Endothelial cell of umbilical vein (primary cell): ENCODE data around the gene KCNJ12. TPM values are rescaled to one million over a fixed set of nuclear protein-coding genes. Genes with fewer than 3 reads are reported as not detected.

Experiments used
- BruUV-seq: library from RNA; stranded (reverse); fragments of 400-500 nt; replicated peaks from 2 replicates; lab custom pipeline; 2021; lab: Mats Ljungman, UMichigan
- CTCF ChIA-PET: fragments of 300-600, 350-600 bp; sonication (Branson Sonifier 250); formaldehyde crosslinking; loops from one replicate; lab custom pipeline; 2021; ENCODE audit warnings: antibody characterized with exemption, inconsistent platforms; lab: Charles Lee
- POLR2A ChIA-PET: fragments of 300-600, 350-600 bp; sonication (Branson Sonifier 250); formaldehyde crosslinking; loops from one replicate; lab custom pipeline; 2021; ENCODE audit warnings: antibody characterized with exemption, inconsistent platforms; lab: Charles Lee
- DNase-seq: peaks from one replicate; pipeline ENCODE4 v3.0.0-alpha.2; 2011; ENCODE audit warnings: low read depth, low spot score
- FAIRE-seq: peaks from 2 replicates; lab custom pipeline; 2011; peaks lifted over from hg19 to GRCh38; lab: Jason Lieb, UNC
- H2AFZ ChIP-seq: 2 replicates; pipeline ENCODE4 v1.6.0; 2012; ENCODE audit warnings: low read depth, low read length, control low read depth, inconsistent platforms
- H3K27ac ChIP-seq: 2 replicates; pipeline ENCODE4 v1.5.1; 2011; ENCODE audit warnings: low read depth, mild to moderate bottlenecking, control low read depth, low read length, moderate library complexity; ENCODE audit not compliant: insufficient read depth
- H3K27me3 ChIP-seq, 2 experiments: 2 replicates each; pipeline versions ENCODE4 v1.6.0 to v1.6.1; 2011; ENCODE audit warnings: low read length in 2 of 2, mixed read lengths in 1 of 2; ENCODE audit not compliant: control insufficient read depth in 2 of 2, insufficient read depth in 2 of 2
- H3K36me3 ChIP-seq, 2 experiments: 2 replicates in 1 of 2; 3 replicates in 1 of 2; pipeline ENCODE4 v1.5.1; 2011; ENCODE audit warnings: low read length in 2 of 2, mild to moderate bottlenecking in 1 of 2, moderate library complexity in 1 of 2; ENCODE audit not compliant: control insufficient read depth in 2 of 2, insufficient read depth in 2 of 2; ENCODE audit errors: extremely low read depth in 1 of 2
- H3K4me1 ChIP-seq: 3 replicates; pipeline ENCODE4 v1.5.1; 2011; ENCODE audit warnings: mild to moderate bottlenecking, low read length; ENCODE audit not compliant: control insufficient read depth, insufficient read depth; ENCODE audit errors: extremely low read depth
- H3K4me2 ChIP-seq: 2 replicates; pipeline ENCODE4 v1.6.1; 2011; ENCODE audit warnings: low read length, control low read depth, mixed read lengths; ENCODE audit not compliant: insufficient read depth
- H3K4me3 ChIP-seq, 3 experiments: fragments of 200-600 bp in 1 of 3; sonication (generic), shearing (Covaris generic) in 1 of 3; replicated peaks in 1 of 3; 2 replicates each; pipeline ENCODE4 v1.5.1; 2011 to 2016; ENCODE audit warnings: control low read depth in 3 of 3, low read length in 3 of 3, mild to moderate bottlenecking in 2 of 3, inconsistent platforms in 1 of 3, low read depth in 1 of 3, moderate library complexity in 1 of 3; ENCODE audit not compliant: insufficient read depth in 1 of 3
- H3K79me2 ChIP-seq: 2 replicates; pipeline ENCODE4 v1.6.0; 2012; ENCODE audit warnings: low read length, inconsistent platforms; ENCODE audit not compliant: control insufficient read depth, insufficient read depth
- H3K9ac ChIP-seq: replicated peaks from 2 replicates; pipeline ENCODE3; 2011; ENCODE audit warnings: low read length, control low read depth; ENCODE audit not compliant: insufficient read depth; ENCODE audit errors: extremely low read depth
- H3K9me1 ChIP-seq: replicated peaks from 3 replicates; pipeline ENCODE4 v1.6.0; 2011; ENCODE audit warnings: mild to moderate bottlenecking, low read length; ENCODE audit not compliant: control insufficient read depth, insufficient read depth; ENCODE audit errors: extremely low read depth
- H3K9me3 ChIP-seq: replicated peaks from 2 replicates; pipeline ENCODE4 v1.5.1; 2012; ENCODE audit warnings: low read length, inconsistent platforms; ENCODE audit not compliant: control insufficient read depth, insufficient read depth
- H4K20me1 ChIP-seq: replicated peaks from 2 replicates; pipeline ENCODE3; 2011; ENCODE audit warnings: mild to moderate bottlenecking, low read length; ENCODE audit not compliant: control insufficient read depth, insufficient read depth; ENCODE audit errors: extremely low read depth
- EZH2 ChIP-seq: IDR thresholded peaks from 2 replicates; pipeline ENCODE4 v1.6.1; 2012; ENCODE audit warnings: borderline replicate concordance, low read depth, mild to moderate bottlenecking, moderate library complexity, low read length, inconsistent platforms; ENCODE audit not compliant: severe bottlenecking
- FOS ChIP-seq: IDR thresholded peaks from 2 replicates; pipeline ENCODE4 v1.6.1; 2011; ENCODE audit warnings: mild to moderate bottlenecking, low read length, moderate library complexity, borderline replicate concordance; ENCODE audit not compliant: insufficient read depth
- GATA2 ChIP-seq: IDR thresholded peaks from 2 replicates; pipeline ENCODE4 v1.7.0; 2011; ENCODE audit warnings: low read depth, mild to moderate bottlenecking, moderate library complexity, mixed read lengths, low read length; ENCODE audit not compliant: insufficient read length, insufficient read depth
- JUN ChIP-seq: IDR thresholded peaks from 2 replicates; pipeline ENCODE4 v1.6.1; 2011; ENCODE audit warnings: borderline replicate concordance, low read depth; ENCODE audit not compliant: insufficient read length, insufficient read depth
- MYC ChIP-seq: IDR thresholded peaks from one replicate; pipeline ENCODE4 v1.6.1; 2011; ENCODE audit warnings: mild to moderate bottlenecking, low read depth, low read length
- POLR2A ChIP-seq: IDR thresholded peaks from 2 replicates; pipeline ENCODE4 v1.6.1; 2012; ENCODE audit warnings: low read depth, mild to moderate bottlenecking, control low read depth, low read length
- POLR2AphosphoS5 ChIP-seq: IDR thresholded peaks from 2 replicates; pipeline ENCODE4 v1.6.1; 2012; ENCODE audit warnings: low read depth, mild to moderate bottlenecking, control low read depth, low read length, moderate library complexity; ENCODE audit not compliant: insufficient read depth
- dilution Hi-C: fragments of 300-500 bp; cut with MboI; formaldehyde crosslinking; loops from one replicate; pipeline ENCODE4 v1.15.0; 2019; ENCODE audit warnings: low sequenced_read_pairs; ENCODE audit not compliant: extremely low pct_ligation_motif_present
- intact Hi-C: fragments of 100-400 bp; cut with micrococcal nuclease; formaldehyde crosslinking; loops from one replicate; pipeline ENCODE4 v1.10.0; 2022
- polyA plus RNA-seq, 4 experiments: library from polyadenylated mRNA; depleted of rRNA in 3 of 4; stranded (reverse) in 3 of 4; unstranded in 1 of 4; fragments of >200 nt; gene quantifications; 2 replicates each; pipeline versions ENCODE4 v1.2.1 to v1.2.3, GENCODE V29; 2011 to 2012; ENCODE audit warnings: missing spikeins in 1 of 4
- total RNA-seq: library from RNA; stranded (reverse); gene quantifications from 2 replicates; pipeline ENCODE4 v1.2.3, GENCODE V29; 2021
- TF ChIP-seq, protein P1 (sequence below): IDR thresholded peaks from 2 replicates; pipeline ENCODE4 v1.6.1; 2011; ENCODE audit not compliant: insufficient read depth, insufficient read length
- TF ChIP-seq, protein P2 (sequence below), 2 donors: IDR thresholded peaks; 1 replicate in 1 of 2; 2 replicates in 1 of 2; pipeline ENCODE4 v1.5.1; 2011; ENCODE audit warnings: low read length in 2 of 2, mild to moderate bottlenecking in 2 of 2, moderate library complexity in 2 of 2, control low read depth in 1 of 2, inconsistent platforms in 1 of 2, low read depth in 1 of 2; ENCODE audit not compliant: insufficient read depth in 1 of 2; ENCODE audit errors: extremely low read depth in 1 of 2

KCNJ12 gene
- total and polyA plus RNA-seq, 2 donors (not counting 3 experiments of a cell fraction or from before 2014, with no cell fraction given) = 0.19 to 0.44 TPM

DNA sequence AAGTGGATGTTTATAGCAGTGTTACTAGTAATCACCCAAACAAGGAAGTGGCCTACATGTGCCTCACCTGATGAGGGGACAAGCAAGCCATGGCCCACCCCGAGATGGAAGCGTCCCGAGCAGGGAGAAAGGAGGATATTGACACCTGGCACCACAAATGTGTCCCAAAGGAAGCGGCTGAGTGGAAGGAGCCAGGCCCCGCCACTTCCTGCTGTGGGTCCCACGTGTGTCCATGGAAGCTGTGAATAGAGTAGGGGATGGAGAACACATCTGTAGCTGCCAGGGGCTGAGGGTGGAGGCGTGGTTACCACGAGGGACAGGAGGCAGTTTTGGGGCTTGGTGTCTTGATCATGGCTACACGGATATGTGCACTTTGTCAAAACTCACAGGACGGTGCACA lies 49.2 kb downstream of the KCNJ12 start:
- ChIA-PET CTCF (no interaction called here), POLR2A (no interaction called here)
- dilution Hi-C loops = no loop called here
- H3K27me3 ChIP-seq = no peaks in the 10 kb centered on the region
- no TSS peak for BruUV-seq
- no peak overlapping the region for H3K27ac ChIP-seq
- no peak overlapping the region for H3K4me2 ChIP-seq
- FAIRE-seq (no peak), DNase-seq (no peak)
- intact Hi-C loops = no loop called here
- H3K79me2 ChIP-seq = no peaks in the 10 kb centered on the region
- no peak overlapping the region for H3K4me3 ChIP-seq
- H3K9me1 ChIP-seq = no peaks in the 10 kb centered on the region
- no peaks in the 10 kb centered on the region for H3K4me1 ChIP-seq
- no peaks in the 10 kb centered on the region for H3K36me3 ChIP-seq
- H3K9ac ChIP-seq = no peak overlapping the region
- TF ChIP-seq, protein P1, sequence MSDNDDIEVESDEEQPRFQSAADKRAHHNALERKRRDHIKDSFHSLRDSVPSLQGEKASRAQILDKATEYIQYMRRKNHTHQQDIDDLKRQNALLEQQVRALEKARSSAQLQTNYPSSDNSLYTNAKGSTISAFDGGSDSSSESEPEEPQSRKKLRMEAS = no peak
- TF ChIP-seq POLR2A (no peak), POLR2AphosphoS5 (no peak), MYC (no peak), FOS (no peak), JUN (no peak), GATA2 (no peak), EZH2 (no peak)
- TF ChIP-seq, protein P2, sequence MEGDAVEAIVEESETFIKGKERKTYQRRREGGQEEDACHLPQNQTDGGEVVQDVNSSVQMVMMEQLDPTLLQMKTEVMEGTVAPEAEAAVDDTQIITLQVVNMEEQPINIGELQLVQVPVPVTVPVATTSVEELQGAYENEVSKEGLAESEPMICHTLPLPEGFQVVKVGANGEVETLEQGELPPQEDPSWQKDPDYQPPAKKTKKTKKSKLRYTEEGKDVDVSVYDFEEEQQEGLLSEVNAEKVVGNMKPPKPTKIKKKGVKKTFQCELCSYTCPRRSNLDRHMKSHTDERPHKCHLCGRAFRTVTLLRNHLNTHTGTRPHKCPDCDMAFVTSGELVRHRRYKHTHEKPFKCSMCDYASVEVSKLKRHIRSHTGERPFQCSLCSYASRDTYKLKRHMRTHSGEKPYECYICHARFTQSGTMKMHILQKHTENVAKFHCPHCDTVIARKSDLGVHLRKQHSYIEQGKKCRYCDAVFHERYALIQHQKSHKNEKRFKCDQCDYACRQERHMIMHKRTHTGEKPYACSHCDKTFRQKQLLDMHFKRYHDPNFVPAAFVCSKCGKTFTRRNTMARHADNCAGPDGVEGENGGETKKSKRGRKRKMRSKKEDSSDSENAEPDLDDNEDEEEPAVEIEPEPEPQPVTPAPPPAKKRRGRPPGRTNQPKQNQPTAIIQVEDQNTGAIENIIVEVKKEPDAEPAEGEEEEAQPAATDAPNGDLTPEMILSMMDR (IDR thresholded peaks at IDR 0.05; ENCODE audit: extremely low read depth in 1 of 2, insufficient read depth in 1 of 2, low read depth in 1 of 2, low read length in 2 of 2) = no peak
- H4K20me1 ChIP-seq = no peaks in the 10 kb centered on the region
- H3K9me3 ChIP-seq = no peaks in the 10 kb centered on the region
- no peak overlapping the region for H2AFZ ChIP-seq
